HEK293 (cell line): ENCODE data around the gene ITGA2B.

Experiments
- CTCF ChIA-PET: fragments of 350-600 bp; formaldehyde crosslinking; extraction: SDS; loops from one replicate; lab custom pipeline; 2021; ENCODE audit warnings: antibody characterized with exemption; lab: Yijun Ruan, JAX
- POLR2A ChIA-PET: fragments of 300-600 bp; formaldehyde crosslinking; extraction: SDS; loops from one replicate; lab custom pipeline; 2020; ENCODE audit warnings: antibody characterized with exemption, inconsistent platforms; lab: Yijun Ruan, JAX
- H3K27ac ChIP-seq: fragments of 200-500 bp; sonication (Bioruptor generic); 2 replicates; pipeline ENCODE4 v1.5.1; 2014; ENCODE audit warnings: low read depth, low read length, control low read depth, inconsistent platforms; ENCODE audit errors: extremely low read depth
- H3K36me3 ChIP-seq, 2 experiments: fragments of 200-500 bp in 1 of 2; sonication (Bioruptor generic) in 1 of 2; 1 replicate in 1 of 2; 2 replicates in 1 of 2; pipeline ENCODE4 v1.5.1; 2014 to 2017; ENCODE audit warnings: inconsistent platforms in 2 of 2, low read length in 2 of 2; ENCODE audit not compliant: control insufficient read depth in 2 of 2, insufficient read depth in 1 of 2
- H3K4me1 ChIP-seq: fragments of 200-500 bp; sonication (Bioruptor generic); 2 replicates; pipeline ENCODE4 v1.5.1; 2014; ENCODE audit warnings: mild to moderate bottlenecking, low read length, inconsistent platforms; ENCODE audit not compliant: control insufficient read depth, insufficient read depth
- H3K4me3 ChIP-seq: 2 replicates; pipeline ENCODE4 v1.5.1; 2011; ENCODE audit warnings: low read depth, mild to moderate bottlenecking, control low read depth, low read length, moderate library complexity
- H3K9me3 ChIP-seq: fragments of 200-500 bp; sonication (Bioruptor generic); 2 replicates; pipeline ENCODE4 v1.5.1; 2014; ENCODE audit warnings: low read depth, low read length, inconsistent platforms; ENCODE audit not compliant: control insufficient read depth, insufficient read depth
- SP2 ChIP-seq: fragments of 450-650 bp; formaldehyde crosslinking; IDR thresholded peaks from 2 replicates; pipeline ENCODE4 v1.5.1; 2016; ENCODE audit warnings: missing biosample characterization, missing genetic modification characterization
- ZBTB8A ChIP-seq: fragments of 450-650 bp; formaldehyde crosslinking; IDR thresholded peaks from 2 replicates; pipeline ENCODE4 v1.5.1; 2016; ENCODE audit warnings: missing biosample characterization, missing genetic modification characterization
- ZNF2 ChIP-seq: fragments of 450-650 bp; formaldehyde crosslinking; IDR thresholded peaks from 2 replicates; pipeline ENCODE4 v1.5.1; 2016; ENCODE audit warnings: missing biosample characterization, missing genetic modification characterization
- ZNF223 ChIP-seq: fragments of 450-650 bp; formaldehyde crosslinking; IDR thresholded peaks from 2 replicates; pipeline ENCODE4 v1.5.1; 2016; ENCODE audit warnings: missing biosample characterization, missing genetic modification characterization
- ZNF266 ChIP-seq: fragments of 450-650 bp; formaldehyde crosslinking; IDR thresholded peaks from 2 replicates; pipeline ENCODE4 v1.5.1; 2016; ENCODE audit warnings: missing biosample characterization, missing genetic modification characterization, low read depth
- ZNF292 ChIP-seq: fragments of 450-650 bp; formaldehyde crosslinking; IDR thresholded peaks from 2 replicates; pipeline ENCODE4 v1.5.1; 2016; ENCODE audit warnings: low read depth, missing biosample characterization, missing genetic modification characterization, borderline replicate concordance
- ZNF335 ChIP-seq: fragments of 450-650 bp; formaldehyde crosslinking; conservative IDR thresholded peaks from 2 replicates; pipeline ENCODE4 v1.5.1; 2016; ENCODE audit warnings: missing biosample characterization, missing genetic modification characterization
- ZNF394 ChIP-seq: fragments of 450-650 bp; formaldehyde crosslinking; IDR thresholded peaks from 2 replicates; pipeline ENCODE4 v1.5.1; 2016; ENCODE audit warnings: missing biosample characterization, missing genetic modification characterization, mild to moderate bottlenecking, moderate library complexity, borderline replicate concordance
- ZNF404 ChIP-seq: fragments of 450-650 bp; formaldehyde crosslinking; IDR thresholded peaks from 2 replicates; pipeline ENCODE4 v1.5.1; 2017; ENCODE audit warnings: missing biosample characterization, missing genetic modification characterization
- ZNF544 ChIP-seq: fragments of 450-650 bp; formaldehyde crosslinking; IDR thresholded peaks from 2 replicates; pipeline ENCODE4 v1.5.0; 2017; ENCODE audit warnings: missing biosample characterization, missing genetic modification characterization
- ZNF596 ChIP-seq: fragments of 450-650 bp; IDR thresholded peaks from 2 replicates; pipeline ENCODE4 v1.5.0; 2018; ENCODE audit warnings: missing biosample characterization, mild to moderate bottlenecking, missing genetic modification characterization, moderate library complexity
- TF ChIP-seq, protein P1 (sequence below): fragments of 450-650 bp; formaldehyde crosslinking; conservative IDR thresholded peaks from 2 replicates; pipeline ENCODE4 v1.5.1; 2016; ENCODE audit warnings: low read depth, missing biosample characterization, missing genetic modification characterization
- TF ChIP-seq, protein P2 (sequence below): fragments of 450-650 bp; formaldehyde crosslinking; IDR thresholded peaks from 2 replicates; pipeline ENCODE4 v1.5.1; 2016; ENCODE audit warnings: missing biosample characterization, missing genetic modification characterization
- TF ChIP-seq, protein P3 (sequence below): fragments of 450-650 bp; formaldehyde crosslinking; IDR thresholded peaks from 2 replicates; pipeline ENCODE4 v1.5.1; 2017; ENCODE audit warnings: missing biosample characterization, missing genetic modification characterization
- TF ChIP-seq, protein P4 (sequence below): fragments of 450-650 bp; formaldehyde crosslinking; IDR thresholded peaks from 2 replicates; pipeline ENCODE4 v1.5.1; 2017; ENCODE audit warnings: missing biosample characterization, missing genetic modification characterization
- TF ChIP-seq, protein P5 (sequence below): fragments of 450-650 bp; formaldehyde crosslinking; IDR thresholded peaks from 2 replicates; pipeline ENCODE4 v1.5.1; 2016; ENCODE audit warnings: missing biosample characterization, missing genetic modification characterization

The ITGA2B gene

DNA sequence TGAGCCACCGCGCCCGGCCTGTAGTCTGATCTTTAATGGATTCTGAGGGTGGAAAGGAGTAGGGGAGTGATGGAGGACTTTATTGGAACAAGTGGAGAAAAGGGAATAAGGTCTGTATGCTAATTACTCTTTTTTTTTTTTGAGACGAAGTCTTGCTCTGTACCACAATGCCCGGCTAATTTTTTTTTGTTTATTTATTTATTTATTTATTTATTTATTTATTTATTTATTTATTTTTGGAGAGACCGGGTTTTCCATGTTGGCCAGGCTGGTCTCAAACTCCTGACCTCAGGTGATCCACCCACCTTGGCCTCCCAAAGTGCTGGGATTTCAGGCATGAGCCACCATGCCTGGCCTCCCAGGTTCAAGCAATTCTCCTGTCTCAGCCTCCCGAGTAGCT lies 59.9 kb downstream of the ITGA2B start (continued):
- TF ChIP-seq ZNF292 (tag by site-specific recombination) (0 out of 2 replicates have a peak, but pooled peaks have one; percentile 33), ZBTB8A (peak; percentile 61; the same call in 1 of the 2 replicates), ZNF394 (tag by site-specific recombination) (peak; percentile 95), ZNF404 (tag by site-specific recombination) (0 out of 2 replicates have a peak, but pooled peaks have one; percentile 54), ZNF266 (tag by site-specific recombination) (peak; percentile 74)
- TF ChIP-seq, all 188 proteins: peak for 24; not testable (repeated sequence) for 164

DNA sequence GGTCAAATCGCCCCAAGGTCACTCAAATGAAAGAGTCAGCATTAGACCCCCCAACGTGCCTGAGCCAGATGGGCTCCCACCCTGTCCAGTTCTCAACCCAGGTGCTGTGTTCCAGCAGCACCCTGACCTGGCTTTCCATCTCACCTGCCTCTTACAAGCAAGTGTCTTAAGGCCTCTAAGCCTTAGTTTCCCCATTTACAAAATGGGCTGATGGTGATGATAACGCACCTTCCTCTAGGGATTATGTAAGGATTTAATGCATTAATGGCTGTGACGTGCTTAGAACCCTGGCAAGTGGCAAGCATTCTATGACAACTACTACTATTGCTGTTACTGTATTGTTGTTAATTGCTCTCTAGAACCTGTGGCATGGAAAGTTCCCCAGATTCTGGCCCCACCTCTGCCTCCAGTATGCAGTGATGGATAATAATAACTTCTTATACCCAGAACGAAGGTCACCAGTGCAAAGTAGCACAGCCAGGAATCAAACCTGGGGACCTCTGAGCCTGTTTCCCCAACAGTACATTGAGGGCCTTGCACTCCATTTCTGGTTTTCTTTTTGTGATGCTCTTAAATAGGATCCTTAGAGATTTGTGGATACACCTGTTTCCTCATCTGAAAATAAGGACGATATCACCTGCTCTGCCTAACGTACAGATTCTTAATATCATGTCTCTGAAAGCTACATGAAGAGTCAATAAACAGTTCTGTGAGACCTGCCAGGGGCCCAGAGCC lies 61.6 kb downstream of the ITGA2B start:
- POLR2A ChIA-PET, result interaction anchor here (0.8 to 1.3 kb wide), 3 partner anchors 12 to 120 kb away, joined by 3 to 11 read pairs (median 4); no protein-coding TSS in a partner anchor
- Histone ChIP-seq H3K9me3 (no peaks in the 10 kb centered on the region), H3K4me1 (peaks cover 7% of the 10 kb centered on the region), H3K4me3 (no peak overlapping the region), H3K36me3 (no peaks in the 10 kb centered on the region), H3K27ac (no peak overlapping the region; the same call in 1 of the 2 replicates)
- TF ChIP-seq SP2 (tag by site-specific recombination) (no peak), ZNF596 (tag by site-specific recombination) (no peak), ZNF544 (tag by site-specific recombination) (no peak), ZNF223 (no peak), ZNF335 (tag by site-specific recombination) (no peak)
- TF ChIP-seq, protein P1, sequence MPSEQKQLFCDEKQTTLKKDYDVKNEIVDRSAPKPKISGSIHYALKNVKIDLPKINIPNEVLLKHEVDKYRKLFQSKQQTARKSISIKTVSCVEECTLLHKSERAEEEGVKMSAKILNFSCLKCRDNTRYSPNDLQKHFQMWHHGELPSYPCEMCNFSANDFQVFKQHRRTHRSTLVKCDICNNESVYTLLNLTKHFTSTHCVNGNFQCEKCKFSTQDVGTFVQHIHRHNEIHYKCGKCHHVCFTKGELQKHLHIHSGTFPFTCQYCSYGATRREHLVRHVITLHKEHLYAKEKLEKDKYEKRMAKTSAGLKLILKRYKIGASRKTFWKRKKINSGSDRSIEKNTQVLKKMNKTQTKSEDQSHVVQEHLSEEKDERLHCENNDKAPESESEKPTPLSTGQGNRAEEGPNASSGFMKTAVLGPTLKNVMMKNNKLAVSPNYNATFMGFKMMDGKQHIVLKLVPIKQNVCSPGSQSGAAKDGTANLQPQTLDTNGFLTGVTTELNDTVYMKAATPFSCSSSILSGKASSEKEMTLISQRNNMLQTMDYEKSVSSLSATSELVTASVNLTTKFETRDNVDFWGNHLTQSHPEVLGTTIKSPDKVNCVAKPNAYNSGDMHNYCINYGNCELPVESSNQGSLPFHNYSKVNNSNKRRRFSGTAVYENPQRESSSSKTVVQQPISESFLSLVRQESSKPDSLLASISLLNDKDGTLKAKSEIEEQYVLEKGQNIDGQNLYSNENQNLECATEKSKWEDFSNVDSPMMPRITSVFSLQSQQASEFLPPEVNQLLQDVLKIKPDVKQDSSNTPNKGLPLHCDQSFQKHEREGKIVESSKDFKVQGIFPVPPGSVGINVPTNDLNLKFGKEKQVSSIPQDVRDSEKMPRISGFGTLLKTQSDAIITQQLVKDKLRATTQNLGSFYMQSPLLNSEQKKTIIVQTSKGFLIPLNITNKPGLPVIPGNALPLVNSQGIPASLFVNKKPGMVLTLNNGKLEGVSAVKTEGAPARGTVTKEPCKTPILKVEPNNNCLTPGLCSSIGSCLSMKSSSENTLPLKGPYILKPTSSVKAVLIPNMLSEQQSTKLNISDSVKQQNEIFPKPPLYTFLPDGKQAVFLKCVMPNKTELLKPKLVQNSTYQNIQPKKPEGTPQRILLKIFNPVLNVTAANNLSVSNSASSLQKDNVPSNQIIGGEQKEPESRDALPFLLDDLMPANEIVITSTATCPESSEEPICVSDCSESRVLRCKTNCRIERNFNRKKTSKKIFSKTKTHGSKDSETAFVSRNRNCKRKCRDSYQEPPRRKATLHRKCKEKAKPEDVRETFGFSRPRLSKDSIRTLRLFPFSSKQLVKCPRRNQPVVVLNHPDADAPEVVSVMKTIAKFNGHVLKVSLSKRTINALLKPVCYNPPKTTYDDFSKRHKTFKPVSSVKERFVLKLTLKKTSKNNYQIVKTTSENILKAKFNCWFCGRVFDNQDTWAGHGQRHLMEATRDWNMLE (tag by site-specific recombination), result no peak
- TF ChIP-seq, protein P2, sequence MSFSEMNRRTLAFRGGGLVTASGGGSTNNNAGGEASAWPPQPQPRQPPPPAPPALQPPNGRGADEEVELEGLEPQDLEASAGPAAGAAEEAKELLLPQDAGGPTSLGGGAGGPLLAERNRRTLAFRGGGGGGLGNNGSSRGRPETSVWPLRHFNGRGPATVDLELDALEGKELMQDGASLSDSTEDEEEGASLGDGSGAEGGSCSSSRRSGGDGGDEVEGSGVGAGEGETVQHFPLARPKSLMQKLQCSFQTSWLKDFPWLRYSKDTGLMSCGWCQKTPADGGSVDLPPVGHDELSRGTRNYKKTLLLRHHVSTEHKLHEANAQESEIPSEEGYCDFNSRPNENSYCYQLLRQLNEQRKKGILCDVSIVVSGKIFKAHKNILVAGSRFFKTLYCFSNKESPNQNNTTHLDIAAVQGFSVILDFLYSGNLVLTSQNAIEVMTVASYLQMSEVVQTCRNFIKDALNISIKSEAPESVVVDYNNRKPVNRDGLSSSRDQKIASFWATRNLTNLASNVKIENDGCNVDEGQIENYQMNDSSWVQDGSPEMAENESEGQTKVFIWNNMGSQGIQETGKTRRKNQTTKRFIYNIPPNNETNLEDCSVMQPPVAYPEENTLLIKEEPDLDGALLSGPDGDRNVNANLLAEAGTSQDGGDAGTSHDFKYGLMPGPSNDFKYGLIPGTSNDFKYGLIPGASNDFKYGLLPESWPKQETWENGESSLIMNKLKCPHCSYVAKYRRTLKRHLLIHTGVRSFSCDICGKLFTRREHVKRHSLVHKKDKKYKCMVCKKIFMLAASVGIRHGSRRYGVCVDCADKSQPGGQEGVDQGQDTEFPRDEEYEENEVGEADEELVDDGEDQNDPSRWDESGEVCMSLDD (tag by site-specific recombination), result 0 out of 2 replicates have a peak, but pooled peaks have one; percentile 20
- CTCF ChIA-PET, result interaction anchor here (0.8 to 1.6 kb wide), 7 partner anchors 17 to 122 kb away, joined by 3 to 10 read pairs (median 4); partner anchors contain the start of genes GRN and ITGA2B

DNA sequence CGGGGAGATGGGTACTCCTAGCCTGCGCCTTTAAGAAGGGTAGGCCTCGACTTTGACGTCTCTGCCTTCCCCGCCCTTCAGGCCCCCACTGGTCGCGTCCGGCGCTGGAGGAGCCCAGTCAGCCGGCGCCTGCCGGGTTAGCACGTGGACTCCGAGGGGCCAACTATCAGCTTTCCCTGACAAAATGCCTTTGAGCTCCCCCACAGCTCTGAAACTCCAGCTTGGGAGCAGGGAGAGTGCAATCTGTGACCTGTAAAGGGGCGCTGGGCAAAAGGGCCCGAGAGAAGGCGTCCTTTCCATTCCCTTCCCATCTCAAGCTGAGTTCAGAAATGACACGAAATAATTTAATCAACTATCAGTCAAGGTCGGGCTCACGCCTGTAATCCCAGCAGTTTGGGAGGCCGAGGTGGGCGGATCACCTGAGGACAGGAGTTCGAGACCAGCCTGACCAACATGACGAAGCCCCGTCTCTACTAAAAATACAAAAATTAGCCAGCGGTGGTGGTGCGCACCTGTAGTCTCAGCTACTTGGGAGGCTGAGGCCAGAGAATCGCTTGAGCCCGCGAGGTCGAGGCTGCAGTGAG lies 62.5 kb downstream of the ITGA2B start:
- no peaks in the 10 kb centered on the region for H3K9me3 ChIP-seq
- peaks cover 1 to 7% of the 10 kb centered on the region in 2 experiments; a peak in 2 of 3 replicates for H3K36me3 ChIP-seq
- H3K4me3 ChIP-seq, result no peak overlapping the region
- H3K4me1 ChIP-seq, result peaks cover 7% of the 10 kb centered on the region
- ChIA-PET CTCF (interaction anchor here (0.6 to 1.3 kb wide), 10 partner anchors 23 to 155 kb away, joined by 3 to 5 read pairs (median 3); partner anchors contain the start of gene ITGA2B), POLR2A (interaction anchor here (0.5 to 1.3 kb wide), 16 partner anchors 8 to 243 kb away, joined by 3 to 13 read pairs (median 4); partner anchors contain the start of genes ATXN7L3, FAM171A2, GRN and HDAC5)
- no peak overlapping the region for H3K27ac ChIP-seq
- no peak for TF ChIP-seq ZNF2 (tag by site-specific recombination)
- peak; percentile 98 for TF ChIP-seq ZBTB8A
- TF ChIP-seq, protein P3, sequence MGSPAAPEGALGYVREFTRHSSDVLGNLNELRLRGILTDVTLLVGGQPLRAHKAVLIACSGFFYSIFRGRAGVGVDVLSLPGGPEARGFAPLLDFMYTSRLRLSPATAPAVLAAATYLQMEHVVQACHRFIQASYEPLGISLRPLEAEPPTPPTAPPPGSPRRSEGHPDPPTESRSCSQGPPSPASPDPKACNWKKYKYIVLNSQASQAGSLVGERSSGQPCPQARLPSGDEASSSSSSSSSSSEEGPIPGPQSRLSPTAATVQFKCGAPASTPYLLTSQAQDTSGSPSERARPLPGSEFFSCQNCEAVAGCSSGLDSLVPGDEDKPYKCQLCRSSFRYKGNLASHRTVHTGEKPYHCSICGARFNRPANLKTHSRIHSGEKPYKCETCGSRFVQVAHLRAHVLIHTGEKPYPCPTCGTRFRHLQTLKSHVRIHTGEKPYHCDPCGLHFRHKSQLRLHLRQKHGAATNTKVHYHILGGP (tag by site-specific recombination), result no peak
- TF ChIP-seq, protein P4, sequence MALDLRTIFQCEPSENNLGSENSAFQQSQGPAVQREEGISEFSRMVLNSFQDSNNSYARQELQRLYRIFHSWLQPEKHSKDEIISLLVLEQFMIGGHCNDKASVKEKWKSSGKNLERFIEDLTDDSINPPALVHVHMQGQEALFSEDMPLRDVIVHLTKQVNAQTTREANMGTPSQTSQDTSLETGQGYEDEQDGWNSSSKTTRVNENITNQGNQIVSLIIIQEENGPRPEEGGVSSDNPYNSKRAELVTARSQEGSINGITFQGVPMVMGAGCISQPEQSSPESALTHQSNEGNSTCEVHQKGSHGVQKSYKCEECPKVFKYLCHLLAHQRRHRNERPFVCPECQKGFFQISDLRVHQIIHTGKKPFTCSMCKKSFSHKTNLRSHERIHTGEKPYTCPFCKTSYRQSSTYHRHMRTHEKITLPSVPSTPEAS (tag by site-specific recombination), result no peak
- TF ChIP-seq, protein P5, sequence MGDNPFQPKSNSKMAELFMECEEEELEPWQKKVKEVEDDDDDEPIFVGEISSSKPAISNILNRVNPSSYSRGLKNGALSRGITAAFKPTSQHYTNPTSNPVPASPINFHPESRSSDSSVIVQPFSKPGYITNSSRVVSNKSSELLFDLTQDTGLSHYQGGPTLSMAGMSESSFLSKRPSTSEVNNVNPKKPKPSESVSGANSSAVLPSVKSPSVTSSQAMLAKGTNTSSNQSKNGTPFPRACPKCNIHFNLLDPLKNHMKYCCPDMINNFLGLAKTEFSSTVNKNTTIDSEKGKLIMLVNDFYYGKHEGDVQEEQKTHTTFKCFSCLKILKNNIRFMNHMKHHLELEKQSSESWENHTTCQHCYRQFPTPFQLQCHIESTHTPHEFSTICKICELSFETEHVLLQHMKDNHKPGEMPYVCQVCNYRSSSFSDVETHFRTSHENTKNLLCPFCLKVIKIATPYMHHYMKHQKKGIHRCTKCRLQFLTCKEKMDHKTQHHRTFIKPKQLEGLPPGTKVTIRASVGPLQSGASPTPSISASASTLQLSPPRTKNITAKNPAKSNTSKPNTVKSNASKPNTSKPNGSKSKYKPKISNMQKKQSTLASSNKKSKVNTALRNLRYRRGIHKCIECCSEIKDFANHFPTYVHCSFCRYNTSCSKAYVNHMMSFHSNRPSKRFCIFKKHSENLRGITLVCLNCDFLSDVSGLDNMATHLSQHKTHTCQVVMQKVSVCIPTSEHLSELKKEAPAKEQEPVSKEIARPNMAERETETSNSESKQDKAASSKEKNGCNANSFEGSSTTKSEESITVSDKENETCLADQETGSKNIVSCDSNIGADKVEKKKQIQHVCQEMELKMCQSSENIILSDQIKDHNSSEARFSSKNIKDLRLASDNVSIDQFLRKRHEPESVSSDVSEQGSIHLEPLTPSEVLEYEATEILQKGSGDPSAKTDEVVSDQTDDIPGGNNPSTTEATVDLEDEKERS, result no peak
- TF ChIP-seq ZNF394 (tag by site-specific recombination), result no peak
